CD4-positive, alpha-beta T cell treated with Interleukin-2 at 100 ng/mL for 4 hours (primary cell): ENCODE data around the gene THOC3.
A peak's percentile ranks its signal among the peaks of the same experiment; 100 is the strongest.
"Not testable (repeated sequence)": the region's sequence is repeated elsewhere in the genome, so short reads cannot be mapped to it uniquely, and the experiment has no call there.

Source experiments
- DNase-seq: peaks from one replicate; pipeline ENCODE4 v3.0.0-alpha.2; 2020; ENCODE audit warnings: low spot score

Gene THOC3

DNA sequence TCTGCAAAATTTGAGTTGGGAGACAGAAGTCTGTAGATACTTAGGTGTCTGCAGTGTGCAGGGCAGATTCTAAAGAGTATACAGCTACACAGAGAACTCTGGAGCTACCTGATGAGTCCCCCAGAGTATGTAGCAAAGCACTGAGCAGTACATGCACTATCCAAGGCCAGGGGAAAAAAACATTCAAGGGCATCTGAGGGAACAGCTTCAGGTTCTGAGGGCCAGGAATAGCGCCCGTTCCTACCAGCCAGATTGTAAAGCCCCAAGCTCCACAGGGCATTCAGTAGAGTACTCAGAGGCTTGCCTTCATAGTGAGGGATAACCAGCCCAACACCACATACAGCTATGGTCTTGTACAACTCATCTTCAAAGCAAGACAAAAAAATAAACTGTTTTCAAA lies 27.5 kb downstream of the THOC3 start:
- DNase-seq: not testable (repeated sequence)

DNA sequence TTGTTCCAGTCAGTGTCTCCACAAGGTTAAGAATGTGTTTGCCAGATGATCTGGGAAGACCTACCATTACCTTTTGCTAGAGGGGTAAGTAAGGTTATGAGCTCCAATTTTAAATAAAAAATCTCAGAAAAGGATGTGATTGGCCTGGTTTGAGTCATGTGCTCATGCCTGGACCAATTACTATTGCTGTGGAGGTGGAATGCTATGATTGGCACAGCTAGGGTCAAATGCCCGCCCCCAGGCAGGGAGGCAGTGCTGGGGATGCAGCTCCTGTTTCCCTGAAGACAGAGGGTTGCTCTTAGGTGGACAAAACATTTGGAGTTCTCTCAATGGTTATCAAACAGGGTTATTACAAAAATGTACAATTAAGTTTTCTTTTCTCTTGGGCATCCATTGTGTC lies 29.6 kb downstream of the THOC3 start:
- DNase-seq: not testable (repeated sequence)

DNA sequence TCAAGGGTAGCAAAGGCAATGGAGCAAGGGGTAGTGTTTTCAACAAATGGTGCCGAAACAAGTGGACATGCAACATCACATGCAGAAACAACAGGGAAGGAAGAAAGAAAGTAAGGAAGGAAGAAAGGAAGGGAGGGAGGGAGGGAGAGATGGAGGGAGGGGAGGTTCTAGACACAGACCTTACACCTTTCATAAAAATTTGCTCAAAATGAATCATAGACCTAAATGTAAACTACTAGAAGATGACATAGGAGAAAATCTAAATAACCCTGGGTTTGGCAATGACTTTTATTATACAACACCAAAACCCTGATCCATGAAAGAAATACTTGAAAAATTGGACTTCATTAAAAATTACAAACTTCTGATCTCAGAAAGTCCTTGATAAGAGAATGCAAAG lies 39.4 kb downstream of the THOC3 start:
- not testable (repeated sequence) for DNase-seq

DNA sequence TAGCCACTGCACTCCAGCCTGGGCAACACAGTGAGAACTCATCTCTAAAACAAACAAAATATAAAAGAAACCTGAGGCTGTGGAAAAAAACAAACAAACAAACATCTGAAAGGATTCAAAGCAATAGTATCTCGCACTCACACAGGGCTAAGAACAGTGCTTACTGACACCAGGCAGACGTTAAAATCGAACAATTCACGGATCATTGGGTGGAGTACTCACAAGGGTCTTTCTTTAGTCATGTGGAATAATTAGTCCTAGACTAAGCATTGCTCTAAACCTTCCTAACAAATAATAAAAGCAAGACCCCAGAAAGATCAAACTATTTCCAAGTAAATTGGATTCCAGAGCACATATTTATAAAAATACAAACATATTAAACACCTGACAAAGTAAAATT lies 43.0 kb downstream of the THOC3 start:
- not testable (repeated sequence) for DNase-seq

- no peak for DNase-seq
These were observed 45.8 kb downstream of the THOC3 start for GRCh38 chr5:175922192-175922885.

DNA sequence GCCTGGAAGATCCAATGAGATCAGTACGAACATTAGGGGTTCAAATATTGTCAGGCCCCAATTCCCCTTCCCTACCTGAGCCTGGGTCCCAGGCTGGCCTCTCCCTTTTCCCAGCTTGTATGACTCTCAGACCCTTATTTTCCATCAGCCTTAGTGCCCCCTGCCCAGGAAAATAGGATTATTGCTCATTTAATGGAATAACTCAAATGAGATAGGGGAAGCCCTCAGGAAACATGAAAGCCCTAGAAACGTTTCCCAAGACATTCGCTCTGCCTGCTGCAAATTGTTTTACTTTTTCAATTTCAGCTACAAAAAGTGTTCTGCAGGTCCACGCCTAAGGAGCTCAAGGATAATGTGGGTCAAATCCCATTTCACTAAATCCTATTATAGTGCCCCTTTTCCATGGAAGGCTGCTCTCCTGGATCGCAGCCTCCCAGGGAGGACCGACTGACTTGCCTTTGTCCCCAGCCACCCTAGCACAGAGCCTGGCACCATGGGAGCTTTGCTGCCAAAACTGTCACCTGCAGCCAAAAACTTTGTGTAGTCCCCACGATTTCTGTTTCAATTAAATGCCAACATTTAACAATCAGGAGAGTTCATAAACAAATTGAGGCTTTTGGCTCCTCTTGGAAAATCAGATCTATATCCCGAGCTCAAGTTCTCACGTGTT lies 46.9 kb downstream of the THOC3 start:
- no peak for DNase-seq

DNA sequence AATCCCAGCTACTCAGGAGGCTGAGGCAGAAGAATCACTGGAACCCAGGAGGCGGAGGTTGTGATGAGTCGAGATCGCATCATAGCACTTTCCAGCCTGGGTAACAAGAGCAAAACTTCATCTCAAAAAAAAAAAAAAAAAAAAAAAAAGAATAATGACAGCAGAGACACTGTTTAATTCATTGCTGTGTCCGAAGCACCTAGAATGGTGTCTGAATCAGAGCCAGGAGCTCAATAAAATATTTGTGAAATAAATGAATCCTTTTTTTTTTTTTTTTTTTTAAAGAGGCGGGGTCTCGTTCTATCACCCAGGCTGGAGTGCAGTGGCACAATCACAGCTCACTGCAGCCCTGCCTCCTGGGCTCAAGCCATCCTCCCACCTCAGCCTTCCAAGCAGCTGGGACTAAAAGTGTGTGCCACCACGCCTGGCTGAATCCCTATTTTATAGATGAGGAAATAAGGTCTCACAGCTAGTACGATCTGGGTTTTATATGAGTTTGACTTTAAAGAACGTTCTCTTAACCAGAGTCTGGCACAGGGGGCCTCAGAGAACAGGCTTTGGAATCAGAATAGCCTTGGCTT lies 47.8 kb downstream of the THOC3 start:
- DNase-seq: no peak

- peak; percentile 24 for DNase-seq
These were observed 52.8 kb downstream of the THOC3 start for GRCh38 chr5:175915066-175916037.

- DNase-seq: not testable (repeated sequence)
These were observed 54.1 kb downstream of the THOC3 start for GRCh38 chr5:175913835-175914672.

DNA sequence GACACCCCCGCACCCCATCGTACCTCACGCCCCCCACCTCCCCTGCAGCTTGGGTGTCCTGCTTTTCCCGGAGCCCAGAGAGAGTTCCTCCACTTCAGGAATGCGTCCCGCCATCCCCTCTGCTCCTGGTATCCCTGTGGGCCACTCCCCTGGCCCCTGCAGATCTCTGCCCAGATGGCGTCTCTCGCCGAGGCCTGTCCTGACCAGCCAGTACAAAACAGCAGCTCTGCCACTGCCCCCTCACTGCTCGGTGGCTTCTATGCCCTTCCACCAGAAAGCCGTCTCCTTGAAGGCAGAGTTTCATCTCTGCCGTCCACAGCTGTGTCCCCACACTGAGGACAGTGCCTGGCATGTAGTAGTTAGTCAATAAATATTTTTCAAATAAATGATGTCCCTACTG lies 58.0 kb downstream of the THOC3 start:
- DNase-seq: not testable (repeated sequence)
